OCI-LY1 (cell line): Measurements from ENCODE around the gene CRADD.

Source experiments
- H2AFZ ChIP-seq: fragments of 200-600 bp; sonication (generic), shearing (Covaris generic); 2 replicates; pipeline ENCODE4 v1.6.0; 2014; ENCODE audit warnings: antibody characterized with exemption, mild to moderate bottlenecking, low read length
- H3F3A ChIP-seq: fragments of 200-600 bp; sonication (generic), shearing (Covaris generic); 2 replicates; pipeline ENCODE4 v1.6.0; 2014; ENCODE audit warnings: mild to moderate bottlenecking, antibody characterized with exemption, low read length, moderate library complexity; ENCODE audit not compliant: insufficient read depth
- H3K27ac ChIP-seq: fragments of 200-600 bp; sonication (generic); 2 replicates; pipeline ENCODE4 v1.5.1; 2014; ENCODE audit warnings: low read length, mixed run types, mild to moderate bottlenecking, low read depth; ENCODE audit not compliant: poor library complexity, severe bottlenecking
- H3K27me3 ChIP-seq: fragments of 200-600 bp; sonication (generic); 2 replicates; pipeline ENCODE4 v1.6.0; 2014; ENCODE audit warnings: antibody characterized with exemption, mild to moderate bottlenecking, low read length, moderate library complexity; ENCODE audit not compliant: insufficient read depth
- H3K36me3 ChIP-seq: fragments of 200-600 bp; sonication (generic); 2 replicates; pipeline ENCODE4 v1.6.1; 2014; ENCODE audit warnings: mild to moderate bottlenecking, antibody characterized with exemption, low read length, moderate library complexity, mixed read lengths; ENCODE audit not compliant: insufficient read depth
- H3K4me1 ChIP-seq: fragments of 200-600 bp; sonication (generic); 2 replicates; pipeline ENCODE4 v1.5.1; 2014; ENCODE audit warnings: mild to moderate bottlenecking, low read length, moderate library complexity; ENCODE audit not compliant: insufficient read depth, severe bottlenecking
- H3K4me2 ChIP-seq: fragments of 200-600 bp; sonication (generic), shearing (Covaris generic); 2 replicates; pipeline ENCODE4 v1.6.1; 2014; ENCODE audit warnings: low read length
- H3K4me3 ChIP-seq: fragments of 200-600 bp; sonication (generic); 2 replicates; pipeline ENCODE4 v1.5.1; 2014; ENCODE audit warnings: low read length, low read depth, mild to moderate bottlenecking, mixed read lengths; ENCODE audit not compliant: poor library complexity, severe bottlenecking
- H3K79me2 ChIP-seq: fragments of 200-600 bp; shearing (Covaris generic); 2 replicates; pipeline ENCODE4 v1.6.1; 2016; ENCODE audit warnings: mixed run types, low read length, mixed read lengths; ENCODE audit not compliant: insufficient read depth
- H3K9ac ChIP-seq: fragments of 200-600 bp; sonication (generic), shearing (Covaris generic); 2 replicates; pipeline ENCODE4 v1.6.1; 2014; ENCODE audit warnings: mild to moderate bottlenecking, low read length, mixed read lengths
- H3K9me2 ChIP-seq: fragments of 200-600 bp; sonication (generic), shearing (Covaris generic); 2 replicates; pipeline ENCODE4 v1.6.1; 2014; ENCODE audit warnings: low read depth, mild to moderate bottlenecking, low read length, mixed read lengths
- H3K9me3 ChIP-seq: fragments of 200-600 bp; shearing (Covaris generic); 2 replicates; pipeline ENCODE4 v1.6.1; 2014; ENCODE audit warnings: low read length, mixed read lengths
- H4K20me1 ChIP-seq: fragments of 200-600 bp; sonication (generic), shearing (Covaris generic); 2 replicates; pipeline ENCODE4 v1.6.0; 2016; ENCODE audit warnings: mild to moderate bottlenecking, low read length; ENCODE audit not compliant: insufficient read depth
- CTCF ChIP-seq: fragments of 200-600 bp; sonication (generic), shearing (Covaris generic); IDR thresholded peaks from 2 replicates; pipeline ENCODE4 v1.5.1; 2017; ENCODE audit warnings: mild to moderate bottlenecking, antibody characterized with exemption, low read length, moderate library complexity, mixed read lengths
- EZH2 ChIP-seq: fragments of 200-600 bp; sonication (generic), shearing (Covaris generic); IDR thresholded peaks from 2 replicates; pipeline ENCODE4 v1.8.0; 2017; ENCODE audit warnings: borderline replicate concordance, mixed run types, mild to moderate bottlenecking, antibody characterized with exemption, low read length, moderate library complexity, mixed read lengths

The CRADD gene

GRCh38 chr12:93802698-93803423, 125.7 kb downstream of the CRADD start:
- peaks cover 6% of the 10 kb centered on the region for H3K4me1 ChIP-seq
- no peak overlapping the region for H3K27ac ChIP-seq

DNA sequence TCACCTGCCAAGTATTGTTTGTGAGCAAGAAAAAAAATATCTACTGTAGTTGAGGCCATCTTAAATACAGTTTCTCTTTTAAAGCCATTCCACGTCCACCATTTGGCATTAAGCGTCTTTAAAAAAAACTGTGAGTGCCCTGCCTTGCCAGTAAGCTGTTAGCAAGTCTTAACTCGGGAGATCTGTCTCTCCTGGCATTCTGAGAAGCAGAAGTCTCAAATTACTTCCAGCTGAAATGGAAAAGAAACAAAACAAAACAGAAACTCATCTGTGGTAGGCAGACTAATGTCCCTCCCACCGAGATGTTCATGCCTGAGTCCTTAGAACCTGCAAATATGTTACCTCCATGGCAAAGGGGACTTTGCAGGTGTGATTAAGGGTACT, 126.2 kb downstream of the CRADD start:
- no peak for TF ChIP-seq CTCF
- TF ChIP-seq EZH2 = no peak
- Histone ChIP-seq H3K4me2 (no peak overlapping the region), H3K27me3 (no peaks in the 10 kb centered on the region), H4K20me1 (no peaks in the 10 kb centered on the region), H3K79me2 (no peaks in the 10 kb centered on the region), H3K36me3 (no peaks in the 10 kb centered on the region), H2AFZ (no peak overlapping the region), H3K9me3 (no peaks in the 10 kb centered on the region), H3K9me2 (no peaks in the 10 kb centered on the region), H3K4me1 (peaks cover 5% of the 10 kb centered on the region), H3K27ac (no peak overlapping the region), H3F3A (no peaks in the 10 kb centered on the region), H3K4me3 (no peak overlapping the region), H3K9ac (no peak overlapping the region)

More at GRCh38 chr12:93802698-93803423, 125.7 kb downstream of the CRADD start:
- H2AFZ ChIP-seq = no peak overlapping the region
- H3K9me2 ChIP-seq = no peaks in the 10 kb centered on the region
- no peaks in the 10 kb centered on the region for H3K36me3 ChIP-seq
- no peaks in the 10 kb centered on the region for H4K20me1 ChIP-seq
- no peaks in the 10 kb centered on the region for H3K79me2 ChIP-seq
- H3K9ac ChIP-seq = no peak overlapping the region
- no peaks in the 10 kb centered on the region for H3F3A ChIP-seq
- H3K9me3 ChIP-seq = no peaks in the 10 kb centered on the region
- H3K4me2 ChIP-seq = no peak overlapping the region
- TF ChIP-seq EZH2 = no peak
- no peak for TF ChIP-seq CTCF
- H3K4me3 ChIP-seq = no peak overlapping the region
- no peaks in the 10 kb centered on the region for H3K27me3 ChIP-seq

GRCh38 chr12:93804392-93805179, 127.4 kb downstream of the CRADD start:
- no peaks in the 10 kb centered on the region for H3K79me2 ChIP-seq
- H3K27me3 ChIP-seq = no peaks in the 10 kb centered on the region
- no peaks in the 10 kb centered on the region for H3K9me2 ChIP-seq
- no peaks in the 10 kb centered on the region for H3F3A ChIP-seq
- no peak overlapping the region for H3K27ac ChIP-seq
- no peak for TF ChIP-seq EZH2
- TF ChIP-seq CTCF = no peak
- H2AFZ ChIP-seq = no peak overlapping the region
- no peaks in the 10 kb centered on the region for H3K36me3 ChIP-seq
- H3K4me3 ChIP-seq = no peak overlapping the region
- H3K4me1 ChIP-seq = no peaks in the 10 kb centered on the region
- H3K9ac ChIP-seq = no peak overlapping the region
- H3K4me2 ChIP-seq = no peak overlapping the region
- no peaks in the 10 kb centered on the region for H4K20me1 ChIP-seq
- no peaks in the 10 kb centered on the region for H3K9me3 ChIP-seq
